GM12878 (cell line): ENCODE data around the gene TMEM151A. TPM values are rescaled to one million over a fixed set of nuclear protein-coding genes. Genes with fewer than 3 reads are reported as not detected.

Experiments
- ATAC-seq: fragments of 200-7000 bp; cut with Tn5 transposase; 3 replicates; pipeline ENCODE4 v1.9.1; 2020; ENCODE audit warnings: mild to moderate bottlenecking, moderate library complexity
- BruUV-seq: library from RNA; stranded (reverse); fragments of 400-500 nt; replicated peaks from 2 replicates; lab custom pipeline; 2021; lab: Mats Ljungman, UMichigan
- CTCF ChIA-PET: fragments of 300-600 bp; sonication (Branson Sonifier 250); formaldehyde crosslinking; extraction: SDS; loops from one replicate; lab custom pipeline; 2021; ENCODE audit warnings: inconsistent platforms; lab: Yijun Ruan, JAX
- POLR2A ChIA-PET: fragments of 350-600 bp; formaldehyde crosslinking; extraction: SDS; loops from one replicate; lab custom pipeline; 2021; ENCODE audit warnings: inconsistent platforms; lab: Charles Lee
- RAD21 ChIA-PET: fragments of 300-600 bp; sonication (Branson Sonifier 250); formaldehyde crosslinking; loops from one replicate; lab custom pipeline; 2023; ENCODE audit warnings: antibody characterized with exemption; ENCODE audit not compliant: unreplicated experiment; lab: Charles Lee
- SMC1A ChIA-PET: fragments of 300-600 bp; sonication (Branson Sonifier 250); formaldehyde crosslinking; loops from one replicate; lab custom pipeline; 2023; ENCODE audit not compliant: unreplicated experiment, uncharacterized antibody; lab: Charles Lee
- DNase-seq: peaks from one replicate; pipeline ENCODE4 v3.0.0-alpha.2; 2011; ENCODE audit warnings: low read depth, low spot score
- FAIRE-seq: peaks from 3 replicates; lab custom pipeline; 2011; peaks lifted over from hg19 to GRCh38; lab: Jason Lieb, UNC
- H2AFZ ChIP-seq: 2 replicates; pipeline ENCODE4 v1.6.0; 2011; ENCODE audit warnings: low read depth, low read length, control low read depth; ENCODE audit not compliant: control insufficient read depth
- H3K27ac ChIP-seq: 2 replicates; pipeline ENCODE4 v1.5.1; 2011; ENCODE audit warnings: control low read depth; ENCODE audit not compliant: control insufficient read depth, insufficient read depth
- H3K27me3 ChIP-seq, 2 experiments: replicated peaks in 1 of 2; 2 replicates each; pipeline versions ENCODE4 v1.6.0 to v1.6.1; 2011; ENCODE audit warnings: low read length in 1 of 2; ENCODE audit not compliant: control insufficient read depth in 2 of 2, insufficient read depth in 2 of 2
- H3K36me3 ChIP-seq, 2 experiments: 2 replicates each; pipeline ENCODE4 v1.5.1; 2011; ENCODE audit warnings: low read length in 1 of 2; ENCODE audit not compliant: control insufficient read depth in 2 of 2, insufficient read depth in 2 of 2
- H3K4me1 ChIP-seq: 2 replicates; pipeline ENCODE4 v1.6.1; 2011; ENCODE audit warnings: mild to moderate bottlenecking, low read length, moderate library complexity, mixed read lengths; ENCODE audit not compliant: control insufficient read depth, insufficient read depth
- H3K4me2 ChIP-seq: 2 replicates; pipeline ENCODE4 v1.6.0; 2011; ENCODE audit warnings: control low read depth; ENCODE audit not compliant: control insufficient read depth, insufficient read depth
- H3K4me3 ChIP-seq: fragments of 200-600 bp; sonication (generic); 2 replicates; pipeline ENCODE4 v1.5.1; 2016
- H3K79me2 ChIP-seq: 2 replicates; pipeline ENCODE4 v1.6.0; 2011; ENCODE audit warnings: low read length; ENCODE audit not compliant: control insufficient read depth, insufficient read depth
- H3K9ac ChIP-seq: 2 replicates; pipeline ENCODE4 v1.8.0; 2011; ENCODE audit warnings: low read length, control low read depth, mixed read lengths; ENCODE audit not compliant: control insufficient read depth, insufficient read depth
- H3K9me3 ChIP-seq: replicated peaks from 3 replicates; pipeline ENCODE4 v1.5.1; 2011; ENCODE audit warnings: mild to moderate bottlenecking, low read length; ENCODE audit not compliant: control insufficient read depth, insufficient read depth
- H4K20me1 ChIP-seq: 2 replicates; pipeline ENCODE4 v1.6.0; 2011; ENCODE audit not compliant: control insufficient read depth, insufficient read depth
- EGR1 ChIP-seq, 2 experiments: IDR thresholded peaks; 1 replicate in 1 of 2; 2 replicates in 1 of 2; pipeline ENCODE4 v1.6.1; 2011 to 2012; ENCODE audit warnings: low read depth in 2 of 2, low read length in 2 of 2, borderline replicate concordance in 1 of 2, mild to moderate bottlenecking in 1 of 2, moderate library complexity in 1 of 2
- EZH2 ChIP-seq: IDR thresholded peaks from 2 replicates; pipeline ENCODE4 v1.6.1; 2012; ENCODE audit warnings: low read depth, mild to moderate bottlenecking, control low read depth, inconsistent platforms, low read length, borderline replicate concordance; ENCODE audit not compliant: control insufficient read depth
- NBN ChIP-seq: fragments of 450-650 bp; IDR thresholded peaks from 2 replicates; pipeline ENCODE4 v1.6.1; 2016
- POLR2A ChIP-seq: IDR thresholded peaks from 2 replicates; pipeline ENCODE4 v1.6.1; 2011; ENCODE audit warnings: low read depth, mild to moderate bottlenecking, low read length
- POLR2AphosphoS5 ChIP-seq: IDR thresholded peaks from 2 replicates; pipeline ENCODE4 v1.6.1; 2011; ENCODE audit warnings: mild to moderate bottlenecking, low read length, inconsistent platforms
- POU2F2 ChIP-seq: IDR thresholded peaks from 3 replicates; pipeline ENCODE4 v1.6.1; 2011; ENCODE audit warnings: low read depth, mild to moderate bottlenecking, low read length, borderline replicate concordance
- SIX5 ChIP-seq: IDR thresholded peaks from 2 replicates; pipeline ENCODE4 v1.6.1; 2011; ENCODE audit warnings: mild to moderate bottlenecking, low read depth, low read length, moderate library complexity; ENCODE audit not compliant: severe bottlenecking
- WGBS: methylation state at CpG from one replicate; pipeline ENCODE4 v1.1.6; 2016; ENCODE audit warnings: low lambda C conversion rate; ENCODE audit not compliant: insufficient replicate concordance, insufficient coverage; ENCODE audit errors: missing lambda C conversion rate; 5-methylcytosine and 5-hydroxymethylcytosine counted together
- in situ Hi-C: fragments of 300-500 bp; cut with MboI; formaldehyde crosslinking; loops from 9 replicates; pipeline ENCODE4 v1.14.3; 2018; ENCODE audit warnings: mixed read lengths
- intact Hi-C: fragments of 100-400 bp; cut with micrococcal nuclease; formaldehyde crosslinking; loops from one replicate; pipeline ENCODE4 v1.14.2; 2022; ENCODE audit not compliant: unreplicated experiment
- polyA plus RNA-seq, 11 experiments: library from polyadenylated mRNA; depleted of rRNA in 4 of 11; unstranded in 6 of 11; stranded (reverse) in 5 of 11; fragments of >200 nt; fragmentation: Nextera tagmentation in 4 of 11; fragmentation: Illumina TruSeq in 1 of 11; extraction: Ambion mirVana in 4 of 11; extraction: Trizol in 1 of 11; gene quantifications; 1 replicate in 1 of 11; 2 replicates in 10 of 11; pipeline versions ENCODE4 v1.2.1 to v1.2.3, GENCODE V29; 2011 to 2016; ENCODE audit warnings: inconsistent platforms in 2 of 11, missing spikeins in 2 of 11, low read depth in 1 of 11
- total RNA-seq, 4 experiments: library from RNA; depleted of rRNA in 3 of 4; stranded (reverse); fragments of >200 nt in 3 of 4; fragmentation: Illumina TruSeq in 1 of 4; extraction: Trizol in 1 of 4; gene quantifications; 2 replicates each; pipeline versions ENCODE4 v1.2.1 to v1.2.3, GENCODE V29; 2013 to 2021

The TMEM151A gene
- total and polyA plus RNA-seq, 10 of the 15 experiments (the other 5 are each of a cell fraction or from before 2014, with no cell fraction given) = not detected

- peaks cover 12% of the 10 kb centered on the region for H3K79me2 ChIP-seq
- no peak overlapping the region for H2AFZ ChIP-seq
- no peaks in the 10 kb centered on the region for H3K27me3 ChIP-seq
- H3K4me1 ChIP-seq = peaks cover 21% of the 10 kb centered on the region
- no peak overlapping the region for H3K4me2 ChIP-seq
- ChIA-PET POLR2A (interaction anchor here (1.6 to 1.9 kb wide), 2 partner anchors 17 to 25 kb away, joined by 5 to 6 read pairs; partner anchors contain the start of gene RAB1B), CTCF (interaction anchor here (0.6 to 2.2 kb wide), 5 partner anchors 26 to 398 kb away, joined by 3 to 9 read pairs (median 3); no protein-coding TSS in a partner anchor), SMC1A (interaction anchor here (1.2 kb wide), 1 partner anchor 32 kb away, joined by 3 read pairs; no protein-coding TSS in a partner anchor), RAD21 (interaction anchor here (0.6 kb wide), 1 partner anchor 148 kb away, joined by 3 read pairs; no protein-coding TSS in a partner anchor)
- FAIRE-seq = no peak
- no peak overlapping the region for H3K4me3 ChIP-seq
- in situ Hi-C loops = no loop called here
- 0 out of 2 replicates have a peak, but pooled peaks have one; percentile 38 for TF ChIP-seq POLR2AphosphoS5
- TF ChIP-seq SIX5 = no peak
- no peak for TF ChIP-seq EZH2
- no peak for TF ChIP-seq NBN
- 0 out of 2 replicates have a peak, but pooled peaks have one; percentile 16 for TF ChIP-seq POLR2A
- TF ChIP-seq POU2F2 = no peak
- TF ChIP-seq EGR1 (IDR thresholded peaks at IDR 0.05; ENCODE audit: borderline replicate concordance in 1 of 2, low read depth in 2 of 2, low read length in 2 of 2) = no peak
- 90% methylated on average over 13 of the region's 13 CpGs for WGBS
- H3K36me3 ChIP-seq = no peaks in the 10 kb centered on the region; a peak in 1 of 4 replicates
- H3K9ac ChIP-seq = no peak overlapping the region
- H4K20me1 ChIP-seq = no peaks in the 10 kb centered on the region; the same call in none of the 2 replicates
- BruUV-seq = no TSS peak
- no peak for ATAC-seq
- H3K9me3 ChIP-seq = no peaks in the 10 kb centered on the region
- intact Hi-C loops = no loop called here
- no peak overlapping the region for H3K27ac ChIP-seq
- DNase-seq = no peak
Measured at GRCh38 chr11:66285250-66285947, 6.3 kb upstream of the TMEM151A start.
